Stomach (tissue), 4 donors: Measurements from ENCODE around the gene PANK1.

Experiments used
- EP300 ChIP-seq: sonication (generic); formaldehyde crosslinking; IDR thresholded peaks from one replicate; pipeline ENCODE4 v1.6.1; 2017; ENCODE audit warnings: antibody characterized with exemption
- POLR2A ChIP-seq, 4 donors: fragments of 450-650 bp; IDR thresholded peaks; one replicate each; pipeline ENCODE4 v1.6.1; 2016; ENCODE audit warnings: antibody characterized with exemption in 4 of 4, control low read depth in 2 of 4, mild to moderate bottlenecking in 1 of 4, moderate library complexity in 1 of 4
- POLR2AphosphoS5 ChIP-seq, 3 donors: sonication (generic); formaldehyde crosslinking; IDR thresholded peaks; one replicate each; pipeline ENCODE4 v1.6.1; 2016; ENCODE audit warnings: antibody characterized with exemption in 3 of 3
- TF ChIP-seq, protein P1 (sequence below), 7 experiments: fragments of 450-650 bp in 4 of 7; fragments of 200-600 bp in 3 of 7; sonication (generic) in 3 of 7; IDR thresholded peaks; one replicate each; pipeline ENCODE4 v1.5.1; 2016 to 2019; ENCODE audit warnings: antibody characterized with exemption in 7 of 7, control low read depth in 2 of 7, mild to moderate bottlenecking in 1 of 7

DNA sequence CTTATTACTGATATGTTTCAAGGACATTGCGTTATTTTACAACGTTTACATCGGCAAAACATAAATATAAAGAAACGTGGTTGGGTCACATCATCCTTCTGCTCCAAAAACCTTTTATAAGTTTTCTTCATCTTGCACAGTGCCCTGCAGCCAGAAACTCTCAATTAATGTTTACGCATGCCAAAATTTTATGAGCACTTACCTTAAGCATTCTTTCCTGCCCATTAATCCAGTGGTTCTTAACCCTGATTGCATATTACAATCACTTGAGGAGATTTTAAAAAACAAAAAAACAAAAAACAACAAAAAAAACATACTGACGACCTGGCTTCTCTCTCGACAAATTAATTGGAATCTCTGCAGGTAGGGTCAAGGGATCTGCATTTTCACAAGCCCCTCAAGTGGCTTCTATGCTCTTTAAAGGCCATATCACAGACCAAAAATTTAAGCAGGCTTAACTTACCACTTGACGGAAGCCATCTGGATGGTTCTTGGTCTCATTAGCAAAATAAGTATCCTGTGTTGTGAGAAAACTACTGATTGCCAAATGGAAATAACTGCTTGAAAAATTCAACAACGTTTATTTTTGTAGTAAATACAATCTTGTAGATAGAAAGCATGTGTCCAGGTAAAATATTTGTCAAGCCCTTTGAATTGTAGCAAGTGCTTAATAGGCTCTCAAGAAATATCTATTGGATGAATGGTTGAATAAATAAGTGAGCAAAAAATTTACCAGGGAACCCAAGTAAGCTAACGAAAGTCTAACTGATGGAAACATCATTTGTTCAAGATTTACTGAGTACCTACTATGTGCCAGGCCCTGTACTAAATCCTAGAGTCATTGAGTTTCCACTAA, 78.7 kb downstream of the PANK1 start:
- TF ChIP-seq POLR2A (IDR thresholded peaks at IDR 0.05) (no peak), EP300 (no peak), POLR2AphosphoS5 (IDR thresholded peaks at IDR 0.05) (no peak)
- TF ChIP-seq, protein P1, sequence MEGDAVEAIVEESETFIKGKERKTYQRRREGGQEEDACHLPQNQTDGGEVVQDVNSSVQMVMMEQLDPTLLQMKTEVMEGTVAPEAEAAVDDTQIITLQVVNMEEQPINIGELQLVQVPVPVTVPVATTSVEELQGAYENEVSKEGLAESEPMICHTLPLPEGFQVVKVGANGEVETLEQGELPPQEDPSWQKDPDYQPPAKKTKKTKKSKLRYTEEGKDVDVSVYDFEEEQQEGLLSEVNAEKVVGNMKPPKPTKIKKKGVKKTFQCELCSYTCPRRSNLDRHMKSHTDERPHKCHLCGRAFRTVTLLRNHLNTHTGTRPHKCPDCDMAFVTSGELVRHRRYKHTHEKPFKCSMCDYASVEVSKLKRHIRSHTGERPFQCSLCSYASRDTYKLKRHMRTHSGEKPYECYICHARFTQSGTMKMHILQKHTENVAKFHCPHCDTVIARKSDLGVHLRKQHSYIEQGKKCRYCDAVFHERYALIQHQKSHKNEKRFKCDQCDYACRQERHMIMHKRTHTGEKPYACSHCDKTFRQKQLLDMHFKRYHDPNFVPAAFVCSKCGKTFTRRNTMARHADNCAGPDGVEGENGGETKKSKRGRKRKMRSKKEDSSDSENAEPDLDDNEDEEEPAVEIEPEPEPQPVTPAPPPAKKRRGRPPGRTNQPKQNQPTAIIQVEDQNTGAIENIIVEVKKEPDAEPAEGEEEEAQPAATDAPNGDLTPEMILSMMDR (IDR thresholded peaks at IDR 0.05), result no peak
